B cell (primary cell): ENCODE measurements around the gene CACNG1.

ENCODE experiments used
- EZH2 ChIP-seq: IDR thresholded peaks from 2 replicates; pipeline ENCODE4 v1.6.1; 2012; ENCODE audit warnings: borderline replicate concordance, low read depth, mild to moderate bottlenecking, moderate library complexity, low read length; ENCODE audit not compliant: insufficient read depth, poor library complexity, severe bottlenecking
- TF ChIP-seq, protein P1 (sequence below): fragments of 200-600 bp; IDR thresholded peaks from one replicate; pipeline ENCODE4 v1.8.0; 2022; ENCODE audit warnings: antibody characterized with exemption, mild to moderate bottlenecking

DNA sequence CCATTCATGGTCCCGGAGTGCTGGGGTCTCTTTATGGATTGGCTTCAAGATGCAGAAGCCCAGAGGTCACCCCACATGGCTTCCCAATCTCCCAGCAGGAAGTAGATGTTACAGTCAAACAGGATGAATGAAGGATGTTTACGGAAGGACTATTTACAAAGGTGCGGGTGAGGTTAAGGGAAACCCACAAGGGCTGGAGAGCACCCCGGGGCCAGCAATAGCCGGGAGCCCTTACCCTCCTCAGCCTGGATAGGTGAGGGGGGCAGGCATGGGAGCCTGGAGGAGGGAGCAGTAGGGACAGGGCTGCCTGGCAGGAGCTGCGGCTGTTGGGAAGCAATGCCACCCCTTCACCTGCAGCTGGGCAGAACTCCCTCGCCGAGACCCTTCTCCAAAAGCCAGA lies 24.5 kb upstream of the CACNG1 start:
- TF ChIP-seq EZH2, result no peak
- TF ChIP-seq, protein P1, sequence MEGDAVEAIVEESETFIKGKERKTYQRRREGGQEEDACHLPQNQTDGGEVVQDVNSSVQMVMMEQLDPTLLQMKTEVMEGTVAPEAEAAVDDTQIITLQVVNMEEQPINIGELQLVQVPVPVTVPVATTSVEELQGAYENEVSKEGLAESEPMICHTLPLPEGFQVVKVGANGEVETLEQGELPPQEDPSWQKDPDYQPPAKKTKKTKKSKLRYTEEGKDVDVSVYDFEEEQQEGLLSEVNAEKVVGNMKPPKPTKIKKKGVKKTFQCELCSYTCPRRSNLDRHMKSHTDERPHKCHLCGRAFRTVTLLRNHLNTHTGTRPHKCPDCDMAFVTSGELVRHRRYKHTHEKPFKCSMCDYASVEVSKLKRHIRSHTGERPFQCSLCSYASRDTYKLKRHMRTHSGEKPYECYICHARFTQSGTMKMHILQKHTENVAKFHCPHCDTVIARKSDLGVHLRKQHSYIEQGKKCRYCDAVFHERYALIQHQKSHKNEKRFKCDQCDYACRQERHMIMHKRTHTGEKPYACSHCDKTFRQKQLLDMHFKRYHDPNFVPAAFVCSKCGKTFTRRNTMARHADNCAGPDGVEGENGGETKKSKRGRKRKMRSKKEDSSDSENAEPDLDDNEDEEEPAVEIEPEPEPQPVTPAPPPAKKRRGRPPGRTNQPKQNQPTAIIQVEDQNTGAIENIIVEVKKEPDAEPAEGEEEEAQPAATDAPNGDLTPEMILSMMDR, result no peak
